Neural progenitor cell (in vitro differentiated cells): ENCODE results near the gene THSD4. TPM values are rescaled to one million over a fixed set of nuclear protein-coding genes. Genes with fewer than 3 reads are reported as not detected.

Experiments
- DNase-seq: peaks from one replicate; pipeline ENCODE4 v3.0.0-alpha.2; 2016; ENCODE audit warnings: low spot score
- H2AFZ ChIP-seq: fragments of 200-600 bp; sonication (generic); replicated peaks from 2 replicates; pipeline ENCODE4 v1.6.1; 2016; ENCODE audit warnings: antibody characterized with exemption
- H3F3A ChIP-seq: fragments of 200-600 bp; sonication (generic); 2 replicates; pipeline ENCODE4 v1.6.1; 2016; ENCODE audit warnings: antibody characterized with exemption, low read depth
- H3K27ac ChIP-seq: fragments of 200-600 bp; sonication (generic); 2 replicates; pipeline ENCODE4 v1.5.1; 2016; ENCODE audit warnings: mild to moderate bottlenecking
- H3K27me3 ChIP-seq: fragments of 200-600 bp; sonication (generic); 2 replicates; pipeline ENCODE4 v1.6.1; 2016; ENCODE audit warnings: mild to moderate bottlenecking, moderate library complexity
- H3K36me3 ChIP-seq: fragments of 200-600 bp; sonication (generic); 2 replicates; pipeline ENCODE4 v1.5.1; 2016
- H3K4me1 ChIP-seq: fragments of 200-600 bp; sonication (generic); 2 replicates; pipeline ENCODE4 v1.6.1; 2016; ENCODE audit warnings: mixed run types
- H3K4me2 ChIP-seq: fragments of 200-600 bp; sonication (generic); 2 replicates; pipeline ENCODE4 v1.6.1; 2016
- H3K4me3 ChIP-seq: fragments of 200-600 bp; sonication (generic); 2 replicates; pipeline ENCODE4 v1.5.1; 2016
- H3K79me2 ChIP-seq: fragments of 200-600 bp; sonication (generic); 2 replicates; pipeline ENCODE4 v1.6.1; 2016; ENCODE audit warnings: low read depth
- H3K9ac ChIP-seq: fragments of 200-600 bp; sonication (generic); 2 replicates; pipeline ENCODE4 v1.6.1; 2016
- H3K9me3 ChIP-seq: fragments of 200-600 bp; sonication (generic); 2 replicates; pipeline ENCODE4 v1.5.1; 2016; ENCODE audit warnings: low read depth
- H4K20me1 ChIP-seq: fragments of 200-600 bp; sonication (generic); 2 replicates; pipeline ENCODE4 v1.6.1; 2016; ENCODE audit warnings: low read depth
- H3K27ac Mint-ChIP-seq: 3 replicates; pipeline ENCODE4 v1.8.0; 2021; ENCODE audit warnings: mixed read lengths
- H3K27me3 Mint-ChIP-seq: 2 replicates; pipeline ENCODE4 v1.8.0; 2022; ENCODE audit warnings: low read depth, mild to moderate bottlenecking, inconsistent platforms, moderate library complexity, mixed read lengths; ENCODE audit not compliant: insufficient read depth
- H3K36me3 Mint-ChIP-seq: 3 replicates; pipeline ENCODE4 v1.8.0; 2021; ENCODE audit warnings: mixed read lengths
- H3K4me1 Mint-ChIP-seq: 3 replicates; pipeline ENCODE4 v1.8.0; 2021; ENCODE audit warnings: mixed read lengths
- H3K4me3 Mint-ChIP-seq: 3 replicates; pipeline ENCODE4 v1.8.0; 2021; ENCODE audit warnings: mild to moderate bottlenecking, moderate library complexity, mixed read lengths
- H3K9me3 Mint-ChIP-seq: 3 replicates; pipeline ENCODE4 v1.8.0; 2020; ENCODE audit warnings: mixed read lengths
- EZH2 ChIP-seq: fragments of 200-600 bp; sonication (generic); IDR thresholded peaks from 2 replicates; pipeline ENCODE4 v1.6.1; 2017; ENCODE audit warnings: antibody characterized with exemption, mild to moderate bottlenecking, moderate library complexity
- EZH2phosphoT487 ChIP-seq: fragments of 200-600 bp; sonication (generic); IDR thresholded peaks from 2 replicates; pipeline ENCODE4 v1.6.1; 2017; ENCODE audit warnings: antibody characterized with exemption
- total RNA-seq: library from RNA; depleted of rRNA; stranded (reverse); fragments of >200 nt; gene quantifications from 2 replicates; pipeline ENCODE4 v1.2.3, GENCODE V29; 2015; ENCODE audit warnings: low replicate concordance
- TF ChIP-seq, protein P1 (sequence below): fragments of 200-600 bp; sonication (generic); IDR thresholded peaks from 2 replicates; pipeline ENCODE4 v1.5.1; 2017; ENCODE audit warnings: antibody characterized with exemption, mild to moderate bottlenecking

Gene THSD4
- total RNA-seq, 1 donor from 2014 or later, result 2.4 TPM

DNA sequence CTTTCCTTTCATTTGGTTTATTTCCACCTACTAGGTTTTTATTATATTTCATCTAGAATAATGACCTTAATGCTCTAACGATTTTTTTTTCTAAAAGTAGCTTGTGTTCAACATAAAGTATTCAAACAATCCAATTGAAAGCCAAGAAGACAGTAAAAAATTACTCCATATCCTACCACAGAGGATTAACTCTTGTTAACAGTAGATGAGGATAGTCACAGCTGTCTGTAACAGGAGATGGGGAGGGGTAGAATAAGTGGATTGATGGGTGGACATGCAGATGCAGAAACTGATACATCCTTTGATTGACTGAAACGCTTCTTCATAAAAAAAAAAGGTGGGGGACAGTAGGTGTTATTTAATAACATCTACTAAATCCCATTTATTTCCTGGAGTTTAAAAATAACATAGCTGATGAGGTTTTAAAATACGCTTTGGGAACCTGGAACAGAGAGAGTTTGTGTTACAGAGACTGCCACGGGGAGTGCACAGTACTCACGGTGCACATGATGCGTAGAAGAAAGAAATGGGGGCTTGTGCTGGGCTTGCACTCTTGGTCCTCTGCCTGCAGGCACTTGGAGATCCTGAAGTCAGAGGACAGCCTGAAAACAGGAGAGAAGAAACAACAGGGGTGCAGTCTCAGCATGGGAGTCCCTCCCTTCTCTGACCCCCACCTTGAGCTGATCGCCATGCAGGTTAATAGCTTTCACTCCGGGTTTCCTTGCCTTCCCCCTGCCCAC lies 226.7 kb downstream of the THSD4 start:
- Histone ChIP-seq H3K9me3 (no peaks in the 10 kb centered on the region), H3K4me1 (peaks cover 11% of the 10 kb centered on the region), H3K27ac (no peak overlapping the region), H3K9ac (no peak overlapping the region), H3K79me2 (no peaks in the 10 kb centered on the region), H2AFZ (no peak overlapping the region), H3K4me2 (no peak overlapping the region), H3K36me3 (no peaks in the 10 kb centered on the region), H4K20me1 (no peaks in the 10 kb centered on the region), H3K4me3 (no peak overlapping the region), H3K27me3 (no peaks in the 10 kb centered on the region), H3F3A (no peaks in the 10 kb centered on the region)
- no peaks in the 10 kb centered on the region for H3K36me3 Mint-ChIP-seq
- H3K9me3 Mint-ChIP-seq, result no peaks in the 10 kb centered on the region
- peaks cover 2% of the 10 kb centered on the region for H3K27me3 Mint-ChIP-seq
- no peak for DNase-seq
- TF ChIP-seq EZH2phosphoT487, result no peak
- no peak for TF ChIP-seq EZH2
- TF ChIP-seq, protein P1, sequence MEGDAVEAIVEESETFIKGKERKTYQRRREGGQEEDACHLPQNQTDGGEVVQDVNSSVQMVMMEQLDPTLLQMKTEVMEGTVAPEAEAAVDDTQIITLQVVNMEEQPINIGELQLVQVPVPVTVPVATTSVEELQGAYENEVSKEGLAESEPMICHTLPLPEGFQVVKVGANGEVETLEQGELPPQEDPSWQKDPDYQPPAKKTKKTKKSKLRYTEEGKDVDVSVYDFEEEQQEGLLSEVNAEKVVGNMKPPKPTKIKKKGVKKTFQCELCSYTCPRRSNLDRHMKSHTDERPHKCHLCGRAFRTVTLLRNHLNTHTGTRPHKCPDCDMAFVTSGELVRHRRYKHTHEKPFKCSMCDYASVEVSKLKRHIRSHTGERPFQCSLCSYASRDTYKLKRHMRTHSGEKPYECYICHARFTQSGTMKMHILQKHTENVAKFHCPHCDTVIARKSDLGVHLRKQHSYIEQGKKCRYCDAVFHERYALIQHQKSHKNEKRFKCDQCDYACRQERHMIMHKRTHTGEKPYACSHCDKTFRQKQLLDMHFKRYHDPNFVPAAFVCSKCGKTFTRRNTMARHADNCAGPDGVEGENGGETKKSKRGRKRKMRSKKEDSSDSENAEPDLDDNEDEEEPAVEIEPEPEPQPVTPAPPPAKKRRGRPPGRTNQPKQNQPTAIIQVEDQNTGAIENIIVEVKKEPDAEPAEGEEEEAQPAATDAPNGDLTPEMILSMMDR, result no peak
- peaks cover 12% of the 10 kb centered on the region for H3K4me1 Mint-ChIP-seq
- no peak overlapping the region for H3K27ac Mint-ChIP-seq
- H3K4me3 Mint-ChIP-seq, result no peak overlapping the region

DNA sequence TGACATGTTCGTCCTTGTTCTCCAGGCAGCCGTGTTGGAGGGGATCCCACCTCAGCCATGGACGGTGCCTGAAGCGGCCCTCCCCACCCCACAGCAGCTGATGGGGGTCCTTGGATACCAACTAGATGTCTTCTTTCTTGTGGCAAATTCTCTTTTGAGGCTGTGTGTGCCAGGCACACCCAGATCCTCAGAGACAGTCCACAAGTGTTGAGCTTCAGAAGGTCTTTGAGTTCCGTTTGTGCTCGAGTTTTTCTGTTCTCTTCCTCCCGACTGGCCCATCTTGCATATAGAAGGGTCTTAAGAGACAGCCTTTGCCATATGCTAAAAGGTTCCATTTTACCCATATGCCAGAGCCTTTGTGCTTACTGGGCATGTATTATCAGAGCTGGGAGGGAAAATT lies 227.4 kb downstream of the THSD4 start:
- Mint-ChIP-seq H3K27me3 (peaks cover 2% of the 10 kb centered on the region), H3K36me3 (no peaks in the 10 kb centered on the region), H3K4me3 (no peak overlapping the region), H3K27ac (no peak overlapping the region), H3K9me3 (no peaks in the 10 kb centered on the region), H3K4me1 (peaks cover 12% of the 10 kb centered on the region)
- TF ChIP-seq EZH2, result no peak
- no peak for TF ChIP-seq EZH2phosphoT487
- TF ChIP-seq, protein P1, result no peak
- Histone ChIP-seq H3K4me2 (no peak overlapping the region), H3K36me3 (no peaks in the 10 kb centered on the region), H3K9ac (no peak overlapping the region), H3F3A (no peaks in the 10 kb centered on the region), H3K27me3 (no peaks in the 10 kb centered on the region), H3K4me3 (no peak overlapping the region), H3K27ac (no peak overlapping the region), H3K9me3 (no peaks in the 10 kb centered on the region), H4K20me1 (no peaks in the 10 kb centered on the region), H3K4me1 (peaks cover 11% of the 10 kb centered on the region), H3K79me2 (no peaks in the 10 kb centered on the region), H2AFZ (no peak overlapping the region)
- no peak for DNase-seq

GRCh38 chr15:71344316-71344715 lies 229.0 kb downstream of the THSD4 start:
- no peak for DNase-seq
- no peak overlapping the region for H3K4me2 ChIP-seq
- no peaks in the 10 kb centered on the region for H4K20me1 ChIP-seq
- Mint-ChIP-seq H3K9me3 (no peaks in the 10 kb centered on the region), H3K27me3 (peaks cover 2% of the 10 kb centered on the region), H3K36me3 (no peaks in the 10 kb centered on the region), H3K4me1 (peaks cover 1% of the 10 kb centered on the region), H3K4me3 (no peak overlapping the region), H3K27ac (no peak overlapping the region)
- no peak overlapping the region for H3K4me3 ChIP-seq
- H3K27ac ChIP-seq, result no peak overlapping the region
- H3K4me1 ChIP-seq, result no peaks in the 10 kb centered on the region
- no peak overlapping the region for H3K9ac ChIP-seq
- H3K36me3 ChIP-seq, result no peaks in the 10 kb centered on the region
- H3K79me2 ChIP-seq, result no peaks in the 10 kb centered on the region
- no peak for TF ChIP-seq EZH2phosphoT487
- TF ChIP-seq, protein P1, result no peak
- no peak for TF ChIP-seq EZH2
- H3F3A ChIP-seq, result no peaks in the 10 kb centered on the region
- no peak overlapping the region for H2AFZ ChIP-seq
- H3K9me3 ChIP-seq, result no peaks in the 10 kb centered on the region
- no peaks in the 10 kb centered on the region for H3K27me3 ChIP-seq
